Measurements from ENCODE around the gene BICD1.

DNA sequence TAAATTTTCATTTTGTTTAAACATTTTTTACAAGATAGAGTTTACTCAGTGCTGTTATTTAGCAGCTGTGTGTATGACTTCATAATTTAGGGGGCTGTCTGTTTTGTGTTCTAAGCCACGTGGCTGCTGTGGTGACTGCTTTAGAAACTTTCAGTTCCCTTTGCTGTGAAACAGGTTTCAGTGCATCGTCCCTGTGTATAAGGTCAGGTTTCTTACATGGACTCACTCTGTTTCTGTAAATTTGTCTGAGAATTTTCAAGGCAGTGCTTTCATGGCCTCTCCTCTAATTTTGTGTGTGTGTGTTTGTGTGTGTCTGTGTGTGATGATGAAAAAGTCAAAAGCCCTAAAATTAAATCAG, 32.4 kb downstream of the BICD1 start:
- TF ChIP-seq, protein P1, sequence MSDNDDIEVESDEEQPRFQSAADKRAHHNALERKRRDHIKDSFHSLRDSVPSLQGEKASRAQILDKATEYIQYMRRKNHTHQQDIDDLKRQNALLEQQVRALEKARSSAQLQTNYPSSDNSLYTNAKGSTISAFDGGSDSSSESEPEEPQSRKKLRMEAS (IDR thresholded peaks at IDR 0.05; ENCODE audit: insufficient read depth, insufficient read length), result no peak
- TF ChIP-seq, protein P2, sequence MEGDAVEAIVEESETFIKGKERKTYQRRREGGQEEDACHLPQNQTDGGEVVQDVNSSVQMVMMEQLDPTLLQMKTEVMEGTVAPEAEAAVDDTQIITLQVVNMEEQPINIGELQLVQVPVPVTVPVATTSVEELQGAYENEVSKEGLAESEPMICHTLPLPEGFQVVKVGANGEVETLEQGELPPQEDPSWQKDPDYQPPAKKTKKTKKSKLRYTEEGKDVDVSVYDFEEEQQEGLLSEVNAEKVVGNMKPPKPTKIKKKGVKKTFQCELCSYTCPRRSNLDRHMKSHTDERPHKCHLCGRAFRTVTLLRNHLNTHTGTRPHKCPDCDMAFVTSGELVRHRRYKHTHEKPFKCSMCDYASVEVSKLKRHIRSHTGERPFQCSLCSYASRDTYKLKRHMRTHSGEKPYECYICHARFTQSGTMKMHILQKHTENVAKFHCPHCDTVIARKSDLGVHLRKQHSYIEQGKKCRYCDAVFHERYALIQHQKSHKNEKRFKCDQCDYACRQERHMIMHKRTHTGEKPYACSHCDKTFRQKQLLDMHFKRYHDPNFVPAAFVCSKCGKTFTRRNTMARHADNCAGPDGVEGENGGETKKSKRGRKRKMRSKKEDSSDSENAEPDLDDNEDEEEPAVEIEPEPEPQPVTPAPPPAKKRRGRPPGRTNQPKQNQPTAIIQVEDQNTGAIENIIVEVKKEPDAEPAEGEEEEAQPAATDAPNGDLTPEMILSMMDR (IDR thresholded peaks at IDR 0.05; ENCODE audit: extremely low read depth in 1 of 2, insufficient read depth in 1 of 2, low read depth in 1 of 2, low read length in 2 of 2), result no peak
- TF ChIP-seq POLR2A (IDR thresholded peaks at IDR 0.05; ENCODE audit: low read depth, low read length) (no peak), POLR2AphosphoS5 (IDR thresholded peaks at IDR 0.05; ENCODE audit: insufficient read depth, low read depth, low read length) (no peak), EZH2 (IDR thresholded peaks at IDR 0.05; ENCODE audit: borderline replicate concordance, low read depth, low read length, severe bottlenecking) (no peak), JUN (IDR thresholded peaks at IDR 0.05; ENCODE audit: borderline replicate concordance, insufficient read depth, insufficient read length, low read depth) (no peak), FOS (IDR thresholded peaks at IDR 0.05; ENCODE audit: borderline replicate concordance, insufficient read depth, low read length) (no peak), MYC (IDR thresholded peaks at IDR 0.05; ENCODE audit: low read depth, low read length) (no peak)
